Nephron progenitor cell (in vitro differentiated cells): ENCODE measurements around the gene UBTD2.
A peak's percentile ranks its signal among the peaks of the same experiment; 100 is the strongest.

Experiments used
- DNase-seq: peaks from one replicate; pipeline ENCODE4 v3.0.0; 2021
- H3K27ac Mint-ChIP-seq: 2 replicates; pipeline ENCODE4 v1.8.0; 2021; ENCODE audit warnings: mild to moderate bottlenecking, moderate library complexity, mixed read lengths
- H3K27me3 Mint-ChIP-seq: 2 replicates; pipeline ENCODE4 v1.8.0; 2021; ENCODE audit warnings: mild to moderate bottlenecking, low read depth, mixed read lengths; ENCODE audit not compliant: poor library complexity
- H3K36me3 Mint-ChIP-seq: 2 replicates; pipeline ENCODE4 v1.8.0; 2021; ENCODE audit warnings: low read depth, mixed read lengths
- H3K4me1 Mint-ChIP-seq: 2 replicates; pipeline ENCODE4 v1.8.0; 2021; ENCODE audit warnings: mixed read lengths
- H3K4me3 Mint-ChIP-seq: 2 replicates; pipeline ENCODE4 v1.8.0; 2021; ENCODE audit warnings: mild to moderate bottlenecking, moderate library complexity, mixed read lengths
- H3K9me3 Mint-ChIP-seq: 2 replicates; pipeline ENCODE4 v1.8.0; 2021; ENCODE audit warnings: mild to moderate bottlenecking, moderate library complexity, mixed read lengths
- TF ChIP-seq, protein P1 (sequence below): fragments of 200-600 bp; sonication (generic); IDR thresholded peaks from 2 replicates; pipeline ENCODE4 v1.5.0; 2021; ENCODE audit warnings: antibody characterized with exemption

UBTD2 gene

GRCh38 chr5:172284611-172284980 lies 1.0 kb upstream of the UBTD2 start:
- Mint-ChIP-seq H3K4me3 (peak overlapping the region; percentile 98), H3K27ac (peak overlapping the region; percentile 99), H3K36me3 (peaks cover 18% of the 10 kb centered on the region), H3K9me3 (no peaks in the 10 kb centered on the region), H3K4me1 (peaks cover 43% of the 10 kb centered on the region), H3K27me3 (peaks cover 7% of the 10 kb centered on the region)
- TF ChIP-seq, protein P1, sequence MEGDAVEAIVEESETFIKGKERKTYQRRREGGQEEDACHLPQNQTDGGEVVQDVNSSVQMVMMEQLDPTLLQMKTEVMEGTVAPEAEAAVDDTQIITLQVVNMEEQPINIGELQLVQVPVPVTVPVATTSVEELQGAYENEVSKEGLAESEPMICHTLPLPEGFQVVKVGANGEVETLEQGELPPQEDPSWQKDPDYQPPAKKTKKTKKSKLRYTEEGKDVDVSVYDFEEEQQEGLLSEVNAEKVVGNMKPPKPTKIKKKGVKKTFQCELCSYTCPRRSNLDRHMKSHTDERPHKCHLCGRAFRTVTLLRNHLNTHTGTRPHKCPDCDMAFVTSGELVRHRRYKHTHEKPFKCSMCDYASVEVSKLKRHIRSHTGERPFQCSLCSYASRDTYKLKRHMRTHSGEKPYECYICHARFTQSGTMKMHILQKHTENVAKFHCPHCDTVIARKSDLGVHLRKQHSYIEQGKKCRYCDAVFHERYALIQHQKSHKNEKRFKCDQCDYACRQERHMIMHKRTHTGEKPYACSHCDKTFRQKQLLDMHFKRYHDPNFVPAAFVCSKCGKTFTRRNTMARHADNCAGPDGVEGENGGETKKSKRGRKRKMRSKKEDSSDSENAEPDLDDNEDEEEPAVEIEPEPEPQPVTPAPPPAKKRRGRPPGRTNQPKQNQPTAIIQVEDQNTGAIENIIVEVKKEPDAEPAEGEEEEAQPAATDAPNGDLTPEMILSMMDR = no peak
- no peak for DNase-seq

GRCh38 chr5:172283862-172284610 lies 472 bp upstream of the UBTD2 start:
- TF ChIP-seq, protein P1 = no peak
- H3K4me1 Mint-ChIP-seq = peaks cover 43% of the 10 kb centered on the region
- H3K9me3 Mint-ChIP-seq = no peaks in the 10 kb centered on the region
- peaks cover 24% of the 10 kb centered on the region for H3K36me3 Mint-ChIP-seq
- H3K4me3 Mint-ChIP-seq = peak overlapping the region; percentile 98
- H3K27me3 Mint-ChIP-seq = peaks cover 5% of the 10 kb centered on the region
- DNase-seq = peak; percentile 92
- H3K27ac Mint-ChIP-seq = peak overlapping the region; percentile 99

DNA sequence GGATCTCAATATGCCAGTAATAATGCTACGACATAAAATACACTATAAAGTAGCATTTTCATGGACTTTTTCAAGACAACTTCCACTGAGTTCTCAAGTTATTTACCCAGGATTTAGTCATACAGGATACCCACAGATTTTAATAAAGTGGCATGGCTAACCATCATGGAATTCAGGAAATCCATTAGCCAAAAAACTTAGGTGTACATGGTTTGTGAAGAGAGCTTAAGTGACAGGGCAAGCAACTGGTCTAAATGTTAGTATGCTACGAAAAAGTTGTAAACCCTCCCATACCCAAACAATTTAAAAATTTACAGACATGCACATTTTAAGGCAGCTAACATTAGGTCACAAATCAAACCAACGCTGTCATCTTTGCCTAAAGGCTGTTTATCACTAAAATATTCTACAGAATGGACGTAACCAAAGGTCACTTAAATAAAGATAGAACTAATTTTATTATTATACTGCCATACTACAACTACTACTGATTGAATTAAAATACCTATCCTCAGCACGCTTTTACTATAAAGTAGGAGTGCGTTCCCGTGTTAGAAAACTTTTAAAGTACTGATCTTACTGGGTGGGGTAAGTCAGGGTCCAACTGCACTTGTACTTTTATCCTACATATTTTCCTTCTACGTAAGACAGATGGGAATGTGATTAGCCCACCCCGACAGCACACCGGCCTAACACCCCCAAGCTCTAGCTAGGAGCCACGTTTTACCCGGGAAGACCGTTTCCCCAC lies 1.1 kb downstream of the UBTD2 start:
- peaks cover 43% of the 10 kb centered on the region for H3K4me1 Mint-ChIP-seq
- TF ChIP-seq, protein P1 = no peak
- peaks cover 3% of the 10 kb centered on the region for H3K27me3 Mint-ChIP-seq
- H3K9me3 Mint-ChIP-seq = peaks cover 11% of the 10 kb centered on the region
- H3K4me3 Mint-ChIP-seq = peak overlapping the region; percentile 98
- peaks cover 40% of the 10 kb centered on the region for H3K36me3 Mint-ChIP-seq
- H3K27ac Mint-ChIP-seq = peak overlapping the region; percentile 99
- no peak for DNase-seq

DNA sequence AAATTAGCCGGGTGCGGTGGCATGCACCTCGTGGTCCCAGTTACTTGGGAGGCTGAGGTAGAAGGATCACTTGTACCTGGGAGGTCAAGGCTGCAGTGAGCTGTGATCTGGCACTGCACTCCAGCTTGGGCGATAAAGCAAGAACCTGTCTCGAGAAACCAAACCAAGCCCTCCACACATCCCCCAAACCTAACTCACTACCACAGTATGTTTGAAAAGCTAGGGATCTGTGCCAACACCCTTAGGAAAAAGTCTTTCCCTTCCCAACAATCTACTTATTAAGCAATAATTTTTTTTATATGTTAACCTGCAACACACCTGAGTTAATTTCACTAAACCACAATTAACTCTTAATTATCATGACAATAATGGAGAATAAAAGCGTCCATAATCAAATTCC lies 2.2 kb downstream of the UBTD2 start:
- H3K27ac Mint-ChIP-seq = peak overlapping the region; percentile 70
- TF ChIP-seq, protein P1 = no peak
- H3K36me3 Mint-ChIP-seq = peaks cover 51% of the 10 kb centered on the region
- peak overlapping the region; percentile 98 for H3K4me3 Mint-ChIP-seq
- no peak for DNase-seq
- peaks cover 45% of the 10 kb centered on the region for H3K4me1 Mint-ChIP-seq
- H3K9me3 Mint-ChIP-seq = peaks cover 19% of the 10 kb centered on the region
- H3K27me3 Mint-ChIP-seq = peaks cover 3% of the 10 kb centered on the region

GRCh38 chr5:172280929-172281328 lies 2.6 kb downstream of the UBTD2 start:
- TF ChIP-seq, protein P1 = no peak
- peaks cover 55% of the 10 kb centered on the region for H3K36me3 Mint-ChIP-seq
- no peak overlapping the region for H3K27ac Mint-ChIP-seq
- H3K4me1 Mint-ChIP-seq = peaks cover 49% of the 10 kb centered on the region
- peaks cover 22% of the 10 kb centered on the region for H3K9me3 Mint-ChIP-seq
- DNase-seq = no peak
- peaks cover 3% of the 10 kb centered on the region for H3K27me3 Mint-ChIP-seq
- H3K4me3 Mint-ChIP-seq = peak overlapping the region; percentile 98
